SK-N-SH treated with all-trans-retinoic acid at 6 μM for 48 hours (cell line): ENCODE data around the gene GZMM.

Experiments used
- ATAC-seq: fragments of 200-7000 bp; cut with Tn5 transposase; 3 replicates; pipeline ENCODE4 v1.9.1; 2020; ENCODE audit warnings: mild to moderate bottlenecking, moderate library complexity
- ARNTL ChIP-seq: fragments of 450-650 bp; formaldehyde crosslinking; IDR thresholded peaks from 2 replicates; pipeline ENCODE4 v1.5.0; 2020; ENCODE audit warnings: low read depth, mild to moderate bottlenecking, moderate library complexity, borderline replicate concordance
- BACH2 ChIP-seq: fragments of 250-450 bp; sonication (Bioruptor Pico); IDR thresholded peaks from 2 replicates; pipeline ENCODE4 v1.9.0; 2021; ENCODE audit warnings: mild to moderate bottlenecking, borderline replicate concordance
- CREB5 ChIP-seq: fragments of 250-450 bp; sonication (Bioruptor Pico); IDR thresholded peaks from 2 replicates; pipeline ENCODE4 v1.5.1; 2020; ENCODE audit warnings: low read depth, mild to moderate bottlenecking, moderate library complexity
- CSDC2 ChIP-seq: fragments of 250-450 bp; sonication (Bioruptor Pico); IDR thresholded peaks from 2 replicates; pipeline ENCODE4 v1.5.0; 2020; ENCODE audit warnings: mild to moderate bottlenecking, moderate library complexity
- CSRNP3 ChIP-seq: fragments of 250-450 bp; sonication (Bioruptor Pico); IDR thresholded peaks from 2 replicates; pipeline ENCODE4 v1.5.1; 2021; ENCODE audit warnings: mild to moderate bottlenecking, moderate library complexity
- ESRRG ChIP-seq: fragments of 250-450 bp; sonication (Bioruptor Pico); IDR thresholded peaks from 2 replicates; pipeline ENCODE4 v1.6.1; 2021; ENCODE audit warnings: mild to moderate bottlenecking
- GLIS3 ChIP-seq: fragments of 250-450 bp; sonication (Bioruptor Pico); IDR thresholded peaks from 2 replicates; pipeline ENCODE4 v1.5.0; 2020; ENCODE audit warnings: mild to moderate bottlenecking, moderate library complexity
- ISL1 ChIP-seq: fragments of 250-450 bp; sonication (Bioruptor Pico); IDR thresholded peaks from 2 replicates; pipeline ENCODE4 v2.1.2; 2022; ENCODE audit warnings: mild to moderate bottlenecking, moderate library complexity
- OSR1 ChIP-seq: fragments of 250-450 bp; sonication (Bioruptor Pico); IDR thresholded peaks from 2 replicates; pipeline ENCODE4 v1.8.0; 2022; ENCODE audit warnings: moderate library complexity, mild to moderate bottlenecking, inconsistent platforms
- PATZ1 ChIP-seq: fragments of 250-450 bp; sonication (Bioruptor Pico); IDR thresholded peaks from 2 replicates; pipeline ENCODE4 v1.8.0; 2020; ENCODE audit warnings: mild to moderate bottlenecking, moderate library complexity, borderline replicate concordance
- POU6F1 ChIP-seq: fragments of 250-450 bp; sonication (Bioruptor Pico); IDR thresholded peaks from 2 replicates; pipeline ENCODE4 v1.8.0; 2021; ENCODE audit warnings: low read depth, mild to moderate bottlenecking, moderate library complexity, borderline replicate concordance
- PPARA ChIP-seq: fragments of 250-450 bp; sonication (Bioruptor Pico); IDR thresholded peaks from 2 replicates; pipeline ENCODE4 v1.5.0; 2020; ENCODE audit warnings: mild to moderate bottlenecking, borderline replicate concordance
- RARB ChIP-seq: fragments of 250-450 bp; sonication (Bioruptor Pico); IDR thresholded peaks from 2 replicates; pipeline ENCODE4 v1.8.0; 2021; ENCODE audit warnings: mild to moderate bottlenecking, moderate library complexity
- SNAI2 ChIP-seq: fragments of 250-450 bp; sonication (Bioruptor Pico); IDR thresholded peaks from 2 replicates; pipeline ENCODE4 v1.5.0; 2020; ENCODE audit warnings: mild to moderate bottlenecking, moderate library complexity
- TCF4 ChIP-seq: fragments of 250-450 bp; sonication (Bioruptor Pico); IDR thresholded peaks from 2 replicates; pipeline ENCODE4 v1.8.0; 2021; ENCODE audit warnings: mild to moderate bottlenecking, moderate library complexity, borderline replicate concordance
- TOX ChIP-seq: fragments of 250-450 bp; sonication (Bioruptor Pico); IDR thresholded peaks from 2 replicates; pipeline ENCODE4 v1.8.0; 2021; ENCODE audit warnings: mild to moderate bottlenecking, moderate library complexity, borderline replicate concordance
- TSHZ2 ChIP-seq: fragments of 250-450 bp; sonication (Bioruptor Pico); IDR thresholded peaks from 2 replicates; pipeline ENCODE4 v1.5.0; 2020; ENCODE audit warnings: mild to moderate bottlenecking, moderate library complexity
- ZC3H10 ChIP-seq: fragments of 250-450 bp; sonication (Bioruptor Pico); IDR thresholded peaks from 2 replicates; pipeline ENCODE4 v1.5.1; 2021; ENCODE audit warnings: mild to moderate bottlenecking, moderate library complexity
- ZFP3 ChIP-seq: fragments of 250-450 bp; sonication (Bioruptor Pico); IDR thresholded peaks from 2 replicates; pipeline ENCODE4 v1.5.0; 2020; ENCODE audit warnings: mild to moderate bottlenecking, moderate library complexity
- ZFP30 ChIP-seq: fragments of 450-650 bp; formaldehyde crosslinking; IDR thresholded peaks from 2 replicates; pipeline ENCODE4 v1.5.0; 2022; ENCODE audit warnings: mild to moderate bottlenecking, moderate library complexity
- ZNF565 ChIP-seq: fragments of 450-650 bp; formaldehyde crosslinking; conservative IDR thresholded peaks from 2 replicates; pipeline ENCODE4 v1.5.0; 2020; ENCODE audit warnings: low read depth, mild to moderate bottlenecking, moderate library complexity
- ZNF70 ChIP-seq: fragments of 450-650 bp; formaldehyde crosslinking; IDR thresholded peaks from 2 replicates; pipeline ENCODE4 v1.5.0; 2020; ENCODE audit warnings: mild to moderate bottlenecking, moderate library complexity
- ZNF8 ChIP-seq: fragments of 450-650 bp; formaldehyde crosslinking; IDR thresholded peaks from 2 replicates; pipeline ENCODE4 v1.5.0; 2020; ENCODE audit warnings: mild to moderate bottlenecking, moderate library complexity

The GZMM gene

GRCh38 chr19:591099-591958 lies 47.5 kb downstream of the GZMM start:
- no peak for ATAC-seq
- TF ChIP-seq TOX = no peak
- no peak for TF ChIP-seq ZFP30

GRCh38 chr19:592101-592500 lies 48.2 kb downstream of the GZMM start:
- TF ChIP-seq ARNTL (no peak), ZNF70 (CRISPR knock-in tag) (no peak), OSR1 (no peak)
- ATAC-seq = no peak

GRCh38 chr19:593055-593454 lies 49.2 kb downstream of the GZMM start:
- no peak for TF ChIP-seq ZNF565
- TF ChIP-seq TSHZ2 (CRISPR knock-in tag) = no peak
- TF ChIP-seq ZNF70 (CRISPR knock-in tag) = no peak
- TF ChIP-seq SNAI2 = no peak
- no peak for TF ChIP-seq OSR1
- TF ChIP-seq GLIS3 = no peak
- TF ChIP-seq, all 23 proteins: peak for 0

GRCh38 chr19:593505-593904 lies 49.7 kb downstream of the GZMM start:
- TF ChIP-seq OSR1 (no peak), ESRRG (CRISPR knock-in tag) (no peak), RARB (CRISPR knock-in tag) (no peak), TCF4 (no peak), CSRNP3 (CRISPR knock-in tag) (no peak), PPARA (no peak), CSDC2 (CRISPR knock-in tag) (no peak), ZFP3 (CRISPR knock-in tag) (no peak), SNAI2 (no peak), TSHZ2 (CRISPR knock-in tag) (no peak), TOX (no peak), PATZ1 (CRISPR knock-in tag) (no peak), ISL1 (CRISPR knock-in tag) (no peak), GLIS3 (no peak), BACH2 (CRISPR knock-in tag) (no peak), ZC3H10 (CRISPR knock-in tag) (no peak), ZNF8 (CRISPR knock-in tag) (no peak), POU6F1 (CRISPR knock-in tag) (no peak), CREB5 (no peak), ZNF565 (no peak)
- ATAC-seq = no peak

More at GRCh38 chr19:593055-593454, 49.2 kb downstream of the GZMM start:
- ATAC-seq = no peak
